Germinal center (tissue), 1 donor: Measurements from ENCODE around the gene LINGO1.

Experiments used
- DNase-seq: peaks from one replicate; pipeline ENCODE4 v3.0.0; 2012; ENCODE audit warnings: mixed read lengths, low spot score

Gene LINGO1

GRCh38 chr15:77571741-77572140 lies 61.0 kb downstream of the LINGO1 start:
- no peak for DNase-seq

- DNase-seq, result no peak
Observed at GRCh38 chr15:77571181-77571580, 61.5 kb downstream of the LINGO1 start.

GRCh38 chr15:77569729-77570125 lies 63.0 kb downstream of the LINGO1 start:
- DNase-seq, result no peak

- DNase-seq, result no peak
Observed at GRCh38 chr15:77568973-77569728, 63.6 kb downstream of the LINGO1 start.

GRCh38 chr15:77568014-77568972 lies 64.4 kb downstream of the LINGO1 start:
- no peak for DNase-seq

- no peak for DNase-seq
Observed at GRCh38 chr15:77567202-77567601, 65.5 kb downstream of the LINGO1 start.

- DNase-seq, result no peak
Observed at GRCh38 chr15:77566092-77566491, 66.6 kb downstream of the LINGO1 start.

GRCh38 chr15:77565378-77565915 lies 67.3 kb downstream of the LINGO1 start:
- no peak for DNase-seq

GRCh38 chr15:77564938-77565337 lies 67.8 kb downstream of the LINGO1 start:
- DNase-seq, result no peak

- no peak for DNase-seq
Observed at GRCh38 chr15:77564341-77564740, 68.4 kb downstream of the LINGO1 start.

GRCh38 chr15:77563623-77564156 lies 69.0 kb downstream of the LINGO1 start:
- no peak for DNase-seq
